ENCODE measurements around the gene MYH6. TPM values are rescaled to one million over a fixed set of nuclear protein-coding genes. Genes with fewer than 3 reads are reported as not detected.

MYH6 gene
- polyA plus RNA-seq, 1 donor from 2014 or later = not detected

GRCh38 chr14:23411563-23412525 is 3.8 kb upstream of the MYH6 start:
- Mint-ChIP-seq H3K27me3 (peaks cover 33% of the 10 kb centered on the region), H3K4me1 (no peaks in the 10 kb centered on the region), H3K27ac (no peak overlapping the region)

GRCh38 chr14:23409966-23410635 is 2.0 kb upstream of the MYH6 start:
- H3K4me1 Mint-ChIP-seq = peaks cover 0 to 7% (median 0%) of the 10 kb centered on the region in 3 donors
- H3K4me3 Mint-ChIP-seq = peak overlapping the region in 1 of 4 donors; percentile 65
- peaks cover 3% of the 10 kb centered on the region for H3K36me3 Mint-ChIP-seq
- peaks cover 0 to 3% (median 0%) of the 10 kb centered on the region in 3 donors for H3K9me3 Mint-ChIP-seq
- peaks cover 44% of the 10 kb centered on the region for H3K27me3 Mint-ChIP-seq
- no peak overlapping the region for H3K27ac Mint-ChIP-seq

More at GRCh38 chr14:23411563-23412525, 3.8 kb upstream of the MYH6 start:
- no peak overlapping the region for H3K4me3 Mint-ChIP-seq
- H3K36me3 Mint-ChIP-seq = peaks cover 3% of the 10 kb centered on the region
- H3K9me3 Mint-ChIP-seq = peaks cover 0 to 2% (median 0%) of the 10 kb centered on the region in 3 donors

GRCh38 chr14:23409475-23409874 is 1.4 kb upstream of the MYH6 start:
- Mint-ChIP-seq H3K4me1 (peaks cover 0 to 7% (median 0%) of the 10 kb centered on the region in 3 donors), H3K27me3 (peaks cover 48% of the 10 kb centered on the region), H3K9me3 (peaks cover 0 to 3% (median 0%) of the 10 kb centered on the region in 3 donors), H3K4me3 (no peak overlapping the region), H3K36me3 (peaks cover 3% of the 10 kb centered on the region), H3K27ac (no peak overlapping the region)

- no peak overlapping the region for H3K4me3 Mint-ChIP-seq
- H3K9me3 Mint-ChIP-seq = peaks cover 0 to 3% (median 0%) of the 10 kb centered on the region in 3 donors
- H3K27me3 Mint-ChIP-seq = peaks cover 52% of the 10 kb centered on the region
- peaks cover 3% of the 10 kb centered on the region for H3K36me3 Mint-ChIP-seq
- no peak overlapping the region for H3K27ac Mint-ChIP-seq
- H3K4me1 Mint-ChIP-seq = peaks cover 0 to 7% (median 0%) of the 10 kb centered on the region in 3 donors
These were observed 196 bp upstream of the MYH6 start for GRCh38 chr14:23408307-23408630.

DNA sequence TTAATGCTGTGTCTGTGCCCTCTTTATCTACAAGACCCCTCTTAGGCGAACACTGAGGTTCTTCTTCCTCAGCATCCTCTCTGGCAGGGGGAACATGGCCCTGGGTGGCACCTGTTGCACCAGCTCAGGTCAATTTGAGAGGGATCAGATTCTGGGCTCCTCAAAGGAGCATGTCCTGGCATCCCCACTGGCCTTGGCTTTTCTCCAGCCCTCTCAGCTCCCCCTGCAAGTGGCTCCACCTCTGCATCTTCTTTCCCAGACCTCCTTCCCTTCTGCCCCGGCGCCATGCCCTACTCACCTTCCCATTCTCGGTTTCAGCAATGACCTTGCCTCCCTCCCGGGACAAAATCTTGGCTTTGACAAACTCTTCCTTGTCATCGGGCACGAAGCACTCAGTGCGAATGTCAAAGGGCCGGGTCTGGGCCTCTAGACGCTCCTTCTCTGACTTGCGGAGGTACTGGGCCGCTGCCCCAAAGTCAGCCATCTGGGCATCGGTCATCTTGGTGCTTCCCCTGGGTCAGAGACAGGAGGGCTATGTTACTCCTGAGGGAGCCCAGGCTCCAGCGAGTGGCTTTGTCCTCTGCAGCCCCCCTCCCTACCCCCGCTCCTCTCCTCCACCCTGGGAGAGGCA is 1.2 kb downstream of the MYH6 start:
- Mint-ChIP-seq H3K27me3 (peaks cover 52% of the 10 kb centered on the region), H3K9me3 (peaks cover 0 to 3% (median 0%) of the 10 kb centered on the region in 3 donors), H3K36me3 (peaks cover 3% of the 10 kb centered on the region), H3K27ac (no peak overlapping the region), H3K4me1 (peaks cover 0 to 7% (median 0%) of the 10 kb centered on the region in 3 donors), H3K4me3 (no peak overlapping the region)

- Mint-ChIP-seq H3K4me1 (peaks cover 0 to 7% (median 0%) of the 10 kb centered on the region in 3 donors), H3K36me3 (peaks cover 3% of the 10 kb centered on the region), H3K27ac (no peak overlapping the region), H3K27me3 (peaks cover 51% of the 10 kb centered on the region), H3K4me3 (no peak overlapping the region), H3K9me3 (peaks cover 0 to 3% (median 0%) of the 10 kb centered on the region in 3 donors)
These were observed 1.8 kb downstream of the MYH6 start for GRCh38 chr14:23406244-23406643.

DNA sequence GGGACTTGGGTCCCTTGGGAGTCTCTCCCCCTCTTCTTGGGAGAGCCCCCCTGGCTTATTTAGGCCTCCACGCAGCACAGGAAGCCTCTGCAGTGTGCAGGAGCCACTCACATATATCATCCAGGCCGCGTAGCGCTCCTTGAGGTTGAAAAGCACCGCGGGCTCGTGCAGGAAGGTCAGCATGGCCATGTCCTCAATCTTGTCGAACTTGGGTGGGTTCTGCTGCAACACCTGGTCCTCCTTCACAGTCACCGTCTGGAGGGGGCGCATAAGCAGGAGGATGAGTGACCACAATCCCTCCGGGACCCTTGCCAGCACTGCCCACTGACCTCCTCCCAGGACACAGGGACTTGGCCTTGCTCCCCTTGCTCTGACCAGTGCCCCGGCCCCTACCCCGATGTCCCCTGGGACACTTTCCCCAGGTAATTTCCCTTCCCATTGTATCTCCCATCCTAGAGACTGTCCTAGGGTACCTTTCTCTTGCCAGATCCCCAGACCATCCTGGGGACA is 2.5 kb downstream of the MYH6 start:
- peaks cover 44% of the 10 kb centered on the region for H3K27me3 Mint-ChIP-seq
- no peaks in the 10 kb centered on the region for H3K36me3 Mint-ChIP-seq
- H3K27ac Mint-ChIP-seq = no peak overlapping the region

GRCh38 chr14:23405096-23405495 is 3.0 kb downstream of the MYH6 start:
- H3K36me3 Mint-ChIP-seq = no peaks in the 10 kb centered on the region
- H3K27ac Mint-ChIP-seq = no peak overlapping the region
- peaks cover 0 to 3% (median 0%) of the 10 kb centered on the region in 3 donors for H3K9me3 Mint-ChIP-seq
- H3K4me3 Mint-ChIP-seq = no peak overlapping the region
- peaks cover 0 to 7% (median 0%) of the 10 kb centered on the region in 3 donors for H3K4me1 Mint-ChIP-seq
- H3K27me3 Mint-ChIP-seq = peaks cover 43% of the 10 kb centered on the region

More for the DNA sequence above, 2.5 kb downstream of the MYH6 start:
- Mint-ChIP-seq H3K4me3 (no peak overlapping the region), H3K9me3 (peaks cover 0 to 3% (median 0%) of the 10 kb centered on the region in 3 donors), H3K4me1 (peaks cover 0 to 7% (median 0%) of the 10 kb centered on the region in 3 donors)

- H3K9me3 Mint-ChIP-seq = peaks cover 0 to 3% (median 0%) of the 10 kb centered on the region in 3 donors
- H3K27ac Mint-ChIP-seq = no peak overlapping the region
- H3K27me3 Mint-ChIP-seq = peaks cover 43% of the 10 kb centered on the region
- no peaks in the 10 kb centered on the region for H3K36me3 Mint-ChIP-seq
- H3K4me1 Mint-ChIP-seq = peaks cover 0 to 7% (median 0%) of the 10 kb centered on the region in 3 donors
- H3K4me3 Mint-ChIP-seq = no peak overlapping the region
These were observed 3.7 kb downstream of the MYH6 start for GRCh38 chr14:23404331-23404900.

- H3K27ac Mint-ChIP-seq = no peak overlapping the region
- H3K9me3 Mint-ChIP-seq = peaks cover 0 to 3% (median 0%) of the 10 kb centered on the region in 3 donors
- peaks cover 0 to 7% (median 0%) of the 10 kb centered on the region in 3 donors for H3K4me1 Mint-ChIP-seq
- peaks cover 41% of the 10 kb centered on the region for H3K27me3 Mint-ChIP-seq
- H3K4me3 Mint-ChIP-seq = no peak overlapping the region
- H3K36me3 Mint-ChIP-seq = no peaks in the 10 kb centered on the region
These were observed 4.2 kb downstream of the MYH6 start for GRCh38 chr14:23403908-23404307.

DNA sequence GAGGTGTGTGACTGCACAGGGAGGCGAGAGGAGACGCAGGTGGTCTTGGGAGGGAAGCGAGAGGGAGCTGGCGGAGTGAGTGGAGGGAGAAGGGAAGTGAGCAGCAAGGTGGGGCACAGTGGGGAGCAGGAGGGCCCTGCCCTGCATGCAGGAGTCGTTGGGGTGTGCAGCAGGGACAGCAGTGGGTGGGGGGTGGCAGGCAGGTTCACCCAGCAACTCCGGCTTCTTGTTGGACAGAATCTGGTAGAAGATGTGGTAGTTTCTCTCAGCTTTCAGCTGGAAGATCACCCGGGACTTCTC is 5.0 kb downstream of the MYH6 start:
- H3K36me3 Mint-ChIP-seq = no peaks in the 10 kb centered on the region
- no peak overlapping the region for H3K4me3 Mint-ChIP-seq
- peaks cover 0 to 3% (median 0%) of the 10 kb centered on the region in 3 donors for H3K9me3 Mint-ChIP-seq
- H3K27ac Mint-ChIP-seq = no peak overlapping the region
- peaks cover 34% of the 10 kb centered on the region for H3K27me3 Mint-ChIP-seq
- peaks cover 0 to 7% (median 0%) of the 10 kb centered on the region in 3 donors for H3K4me1 Mint-ChIP-seq

DNA sequence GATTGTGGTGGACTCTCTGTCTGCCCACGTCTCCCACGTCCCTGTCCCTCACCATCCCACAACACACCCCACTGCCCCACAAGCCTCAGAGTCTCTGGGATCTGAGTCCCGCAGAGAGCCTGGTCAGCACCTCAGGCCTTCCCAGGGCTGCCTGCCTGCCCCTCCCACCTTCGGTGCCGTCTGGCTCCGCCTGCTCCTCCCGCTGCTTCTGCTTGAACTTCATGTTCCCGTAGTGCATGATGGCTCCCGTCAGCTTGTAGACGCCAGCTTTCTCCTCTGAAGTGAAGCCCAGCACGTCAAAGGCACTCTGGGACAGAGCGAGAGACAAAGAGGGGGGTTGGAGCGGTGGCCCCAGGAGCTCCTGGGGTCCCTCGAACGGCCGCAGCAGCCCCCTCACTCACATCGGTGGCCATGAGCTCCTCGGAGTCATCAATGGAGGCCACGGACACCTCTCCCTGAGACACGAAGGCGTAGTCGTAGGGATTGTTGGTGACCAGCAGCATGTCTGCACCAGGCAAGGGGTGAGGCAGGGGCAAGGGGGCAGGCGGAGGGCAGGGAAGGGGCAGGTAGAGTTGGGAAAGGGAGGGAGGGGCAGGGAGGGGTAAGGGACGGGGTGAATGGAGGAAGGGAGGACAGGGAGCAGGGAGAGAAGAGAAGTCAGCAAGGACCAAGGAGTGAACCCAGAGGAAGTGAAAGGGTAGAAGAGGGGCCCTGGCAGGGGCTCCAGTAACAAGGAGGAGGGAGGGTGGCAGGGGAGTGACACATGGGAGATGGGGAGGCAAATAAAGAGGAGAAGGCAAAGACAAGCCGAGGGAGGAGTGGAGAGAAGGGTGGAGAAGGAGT is 5.6 kb downstream of the MYH6 start:
- Mint-ChIP-seq H3K27me3 (peaks cover 31% of the 10 kb centered on the region), H3K4me3 (no peak overlapping the region), H3K4me1 (peaks cover 0 to 7% (median 0%) of the 10 kb centered on the region in 3 donors), H3K27ac (no peak overlapping the region), H3K36me3 (no peaks in the 10 kb centered on the region), H3K9me3 (peaks cover 0 to 3% (median 0%) of the 10 kb centered on the region in 3 donors)

GRCh38 chr14:23401291-23401690 is 6.8 kb downstream of the MYH6 start:
- H3K9me3 Mint-ChIP-seq = peaks cover 0 to 3% (median 0%) of the 10 kb centered on the region in 3 donors
- no peak overlapping the region for H3K27ac Mint-ChIP-seq

More at GRCh38 chr14:23401291-23401690, 6.8 kb downstream of the MYH6 start:
- H3K36me3 Mint-ChIP-seq = no peaks in the 10 kb centered on the region
- peaks cover 26% of the 10 kb centered on the region for H3K27me3 Mint-ChIP-seq
- H3K4me1 Mint-ChIP-seq = peaks cover 0 to 4% (median 0%) of the 10 kb centered on the region in 3 donors
- no peak overlapping the region for H3K4me3 Mint-ChIP-seq
